HCT116 (cell line): ENCODE measurements around the gene PTH2. TPM values are rescaled to one million over a fixed set of nuclear protein-coding genes. Genes with fewer than 3 reads are reported as not detected.
A peak's percentile ranks its signal among the peaks of the same experiment; 100 is the strongest.

Experiments used
- ATAC-seq: fragments of 200-7000 bp; cut with Tn5 transposase; 2 replicates; pipeline ENCODE4 v1.9.1; 2020; ENCODE audit warnings: mild to moderate bottlenecking, moderate library complexity
- BruUV-seq: library from RNA; stranded (reverse); fragments of 400-500 nt; replicated peaks from 2 replicates; lab custom pipeline; 2021; lab: Mats Ljungman, UMichigan
- CTCF ChIA-PET: fragments of 300-600 bp; sonication (Branson Sonifier 250); formaldehyde crosslinking; loops from one replicate; lab custom pipeline; 2021; ENCODE audit warnings: antibody characterized with exemption; lab: Charles Lee
- POLR2A ChIA-PET: fragments of 300-600, 350-600 bp; sonication (Branson Sonifier 250); formaldehyde crosslinking; loops from one replicate; lab custom pipeline; 2021; ENCODE audit warnings: antibody characterized with exemption; lab: Charles Lee
- RAD21 ChIA-PET, 2 experiments: fragments of 300-600 bp; sonication (Branson Sonifier 250); formaldehyde crosslinking; loops; one replicate each; lab custom pipeline; 2023; ENCODE audit warnings: low total read pairs in 2 of 2; ENCODE audit not compliant: uncharacterized antibody in 2 of 2, unreplicated experiment in 2 of 2, low non-redundant PET in 1 of 2; lab: Charles Lee
- DNase-seq: peaks from one replicate; pipeline ENCODE4 v3.0.0-alpha.2; 2010; ENCODE audit warnings: low read depth, low spot score
- H2AFZ ChIP-seq: fragments of 200-600 bp; shearing (Covaris generic), sonication (generic); 2 replicates; pipeline ENCODE4 v1.6.1; 2017; ENCODE audit warnings: low read depth, mixed run types, mixed read lengths, antibody characterized with exemption, low read length; ENCODE audit not compliant: poor library complexity, severe bottlenecking
- H3K27ac ChIP-seq: 2 replicates; pipeline ENCODE4 v1.5.1; 2012; ENCODE audit warnings: low read depth, low read length
- H3K27me3 ChIP-seq: fragments of 200-600 bp; sonication (generic); 2 replicates; pipeline ENCODE4 v1.6.1; 2016; ENCODE audit warnings: mixed run types, low read length, mixed read lengths; ENCODE audit not compliant: insufficient read depth
- H3K36me3 ChIP-seq, 2 experiments: fragments of 200-500 bp in 1 of 2; fragments of 200-600 bp in 1 of 2; sonication (Bioruptor generic) in 1 of 2; sonication (generic) in 1 of 2; 2 replicates each; pipeline versions ENCODE4 v1.5.1 to v1.6.1; 2014 to 2016; ENCODE audit warnings: low read length in 2 of 2, inconsistent platforms in 1 of 2, mixed read lengths in 1 of 2, mixed run types in 1 of 2; ENCODE audit not compliant: insufficient read depth in 2 of 2, control insufficient read depth in 1 of 2
- H3K4me1 ChIP-seq, 2 experiments: fragments of 200-600 bp in 1 of 2; sonication (generic) in 1 of 2; 2 replicates each; pipeline versions ENCODE4 v1.5.1 to v1.6.1; 2012 to 2017; ENCODE audit warnings: low read length in 2 of 2, inconsistent platforms in 1 of 2, mild to moderate bottlenecking in 1 of 2, mixed read lengths in 1 of 2, mixed run types in 1 of 2, moderate library complexity in 1 of 2; ENCODE audit not compliant: insufficient read depth in 2 of 2, control insufficient read depth in 1 of 2
- H3K4me2 ChIP-seq: fragments of 200-600 bp; sonication (generic); 2 replicates; pipeline ENCODE4 v1.6.1; 2017; ENCODE audit warnings: mixed run types, low read length, mixed read lengths
- H3K4me3 ChIP-seq, 2 experiments: fragments of 200-600 bp in 1 of 2; sonication (generic) in 1 of 2; replicated peaks in 1 of 2; 2 replicates each; pipeline ENCODE4 v1.5.1; 2011 to 2016; ENCODE audit warnings: low read length in 2 of 2, control low read depth in 1 of 2, low read depth in 1 of 2, mild to moderate bottlenecking in 1 of 2, mixed read lengths in 1 of 2, mixed run types in 1 of 2
- H3K79me2 ChIP-seq: fragments of 200-600 bp; sonication (generic); 2 replicates; pipeline ENCODE4 v1.6.1; 2017; ENCODE audit warnings: mild to moderate bottlenecking, mixed run types, low read length, moderate library complexity, mixed read lengths; ENCODE audit not compliant: insufficient read depth
- H3K9ac ChIP-seq: fragments of 200-600 bp; sonication (generic); 2 replicates; pipeline ENCODE4 v1.6.1; 2016; ENCODE audit warnings: low read length, mixed read lengths
- H3K9me2 ChIP-seq: fragments of 200-600 bp; sonication (generic), shearing (Covaris generic); 2 replicates; pipeline ENCODE4 v1.6.1; 2017; ENCODE audit warnings: mixed run types, mild to moderate bottlenecking, moderate library complexity; ENCODE audit not compliant: insufficient read depth
- H3K9me3 ChIP-seq, 2 experiments: fragments of 200-500 bp in 1 of 2; fragments of 200-600 bp in 1 of 2; sonication (Bioruptor generic) in 1 of 2; sonication (generic) in 1 of 2; 2 replicates each; pipeline ENCODE4 v1.6.1; 2014 to 2017; ENCODE audit warnings: low read length in 2 of 2, mixed read lengths in 2 of 2, inconsistent platforms in 1 of 2, low read depth in 1 of 2, mild to moderate bottlenecking in 1 of 2, mixed run types in 1 of 2, moderate library complexity in 1 of 2; ENCODE audit not compliant: control insufficient read depth in 1 of 2, insufficient read depth in 1 of 2
- H4K20me1 ChIP-seq: fragments of 200-600 bp; sonication (generic), shearing (Covaris generic); 2 replicates; pipeline ENCODE4 v1.6.1; 2017; ENCODE audit warnings: mixed run types, mild to moderate bottlenecking, moderate library complexity; ENCODE audit not compliant: insufficient read depth
- ATF3 ChIP-seq: IDR thresholded peaks from 2 replicates; pipeline ENCODE4 v1.6.1; 2012
- CBX3 ChIP-seq: IDR thresholded peaks from 2 replicates; pipeline ENCODE4 v1.6.1; 2012; ENCODE audit warnings: low read depth
- CEBPB ChIP-seq: IDR thresholded peaks from 2 replicates; pipeline ENCODE4 v1.6.1; 2012; ENCODE audit warnings: low read depth
- EGR1 ChIP-seq: IDR thresholded peaks from 2 replicates; pipeline ENCODE4 v1.6.1; 2012; ENCODE audit warnings: low read depth
- ELF1 ChIP-seq: IDR thresholded peaks from 2 replicates; pipeline ENCODE4 v1.6.1; 2012; ENCODE audit warnings: low read depth, borderline replicate concordance
- EZH2 ChIP-seq: fragments of 200-600 bp; sonication (generic); IDR thresholded peaks from 2 replicates; pipeline ENCODE4 v1.6.1; 2017; ENCODE audit warnings: antibody characterized with exemption, mixed run types
- EZH2phosphoT487 ChIP-seq: fragments of 200-600 bp; IDR thresholded peaks from 2 replicates; pipeline ENCODE4 v1.6.1; 2018; ENCODE audit warnings: antibody characterized with exemption, borderline replicate concordance
- JUND ChIP-seq: IDR thresholded peaks from 2 replicates; pipeline ENCODE4 v1.6.1; 2012
- MAX ChIP-seq: IDR thresholded peaks from 2 replicates; pipeline ENCODE4 v1.6.1; 2012
- POLR2A ChIP-seq: IDR thresholded peaks from 2 replicates; pipeline ENCODE4 v1.7.0; 2011; ENCODE audit warnings: borderline replicate concordance; ENCODE audit not compliant: insufficient read depth, insufficient read length; ENCODE audit errors: extremely low read depth
- POLR2AphosphoS5 ChIP-seq: IDR thresholded peaks from 2 replicates; pipeline ENCODE4 v1.6.1; 2011; ENCODE audit warnings: mild to moderate bottlenecking, low read depth, low read length, moderate library complexity
- RAD21 ChIP-seq: IDR thresholded peaks from 2 replicates; pipeline ENCODE4 v1.6.1; 2012; ENCODE audit warnings: low read depth, mild to moderate bottlenecking
- REST ChIP-seq: IDR thresholded peaks from 2 replicates; pipeline ENCODE4 v1.6.1; 2012; ENCODE audit warnings: low read depth
- SP1 ChIP-seq: IDR thresholded peaks from 2 replicates; pipeline ENCODE4 v1.6.1; 2012; ENCODE audit warnings: low read depth
- SRF ChIP-seq: IDR thresholded peaks from 2 replicates; pipeline ENCODE4 v1.6.1; 2012; ENCODE audit warnings: low read depth
- TCF7L2 ChIP-seq: IDR thresholded peaks from 2 replicates; pipeline ENCODE4 v1.7.0; 2011; ENCODE audit warnings: borderline replicate concordance, inconsistent platforms; ENCODE audit not compliant: insufficient read depth, insufficient read length; ENCODE audit errors: extremely low read depth
- ZNF274 ChIP-seq: fragments of 200-500 bp; sonication (Bioruptor generic); IDR thresholded peaks from 2 replicates; pipeline ENCODE4 v1.6.1; 2014; ENCODE audit warnings: mild to moderate bottlenecking, low read depth, low read length, inconsistent platforms
- intact Hi-C: fragments of 100-400 bp; cut with micrococcal nuclease; formaldehyde crosslinking; loops from 2 replicates; pipeline ENCODE4 v1.10.0; 2022
- total RNA-seq: library from RNA; stranded (reverse); gene quantifications from one replicate; pipeline ENCODE4 v1.2.1, GENCODE V29; 2021; ENCODE audit not compliant: unreplicated experiment

The PTH2 gene
- total RNA-seq, 1 experiment from 2014 or later = 9.5 TPM

GRCh38 chr19:49443366-49444099, 20.3 kb upstream of the PTH2 start (continued):
- no peak for TF ChIP-seq ZNF274
- no peak for TF ChIP-seq CBX3
- TF ChIP-seq JUND = no peak
- TF ChIP-seq EGR1 = peak; percentile 98
- TF ChIP-seq TCF7L2 = peak; percentile 55
- TF ChIP-seq, all 23 proteins: peak for 6

- H3K9me3 ChIP-seq = no peaks in the 10 kb centered on the region
- peak overlapping the region; percentile 86 for H3K9ac ChIP-seq
- peak overlapping the region; percentile 63 to 80 for H3K4me3 ChIP-seq
- RAD21 ChIA-PET = interaction anchor here (0.8 to 1.1 kb wide), 3 partner anchors 16 to 51 kb away, joined by 3 to 5 read pairs (median 5); no protein-coding TSS in a partner anchor
- no peaks in the 10 kb centered on the region for H3K79me2 ChIP-seq
- no peaks in the 10 kb centered on the region for H4K20me1 ChIP-seq
- peak overlapping the region; percentile 98 for H3K4me2 ChIP-seq
- ATAC-seq (peak; percentile 81), DNase-seq (peak; percentile 82)
- no TSS peak for BruUV-seq
- POLR2A ChIA-PET = interaction anchor here (0.5 to 1.2 kb wide), 7 partner anchors 9 to 212 kb away, joined by 3 to 8 read pairs (median 4); partner anchors contain the start of genes ALDH16A1 and PIH1D1
- CTCF ChIA-PET = interaction anchor here (0.6 to 1.5 kb wide), 12 partner anchors 9 to 478 kb away, joined by 3 to 15 read pairs (median 3); partner anchors contain the start of genes DKKL1, PIH1D1 and TEAD2
- TF ChIP-seq ATF3 (no peak), ZNF274 (no peak), RAD21 (no peak), SP1 (0 out of 2 replicates have a peak, but pooled peaks have one; percentile 18), REST (no peak), POLR2A (peak; percentile 28), EGR1 (0 out of 2 replicates have a peak, but pooled peaks have one; percentile 32), EZH2 (no peak), SRF (no peak), ELF1 (no peak), POLR2AphosphoS5 (peak; percentile 45), MAX (no peak), EZH2phosphoT487 (no peak), CEBPB (no peak)
- peak overlapping the region; percentile 85 for H2AFZ ChIP-seq
- H3K36me3 ChIP-seq = peaks cover 4 to 9% of the 10 kb centered on the region in 2 experiments; a peak in 2 of 4 replicates
- peaks cover 16% of the 10 kb centered on the region for H3K27me3 ChIP-seq
- intact Hi-C loops = loop anchor here (1.0 to 2.0 kb wide), 3 partner anchors 51 to 218 kb away; partner anchors contain the start of gene DKKL1
- no peaks in the 10 kb centered on the region for H3K9me2 ChIP-seq
- peak overlapping the region; percentile 92 for H3K27ac ChIP-seq
- H3K4me1 ChIP-seq = peaks cover 9 to 37% of the 10 kb centered on the region in 2 experiments; a peak in 3 of 4 replicates
These were observed 19.6 kb upstream of the PTH2 start for GRCh38 chr19:49442771-49443365.
